H1 (cell line): ENCODE measurements around the gene RASGEF1C. TPM values are rescaled to one million over a fixed set of nuclear protein-coding genes. Genes with fewer than 3 reads are reported as not detected.

Experiments used
- EZH2 ChIP-seq: fragments of 200-600 bp; sonication (generic); IDR thresholded peaks from 2 replicates; pipeline ENCODE4 v1.7.1; 2012; ENCODE audit warnings: low read depth, mild to moderate bottlenecking, moderate library complexity, low read length, inconsistent platforms; ENCODE audit not compliant: severe bottlenecking
- NANOG ChIP-seq: IDR thresholded peaks from 2 replicates; pipeline ENCODE4 v1.6.1; 2011; ENCODE audit warnings: low read length, low read depth, mild to moderate bottlenecking, inconsistent platforms; ENCODE audit not compliant: insufficient read depth, poor library complexity, severe bottlenecking
- POLR2AphosphoS5 ChIP-seq: IDR thresholded peaks from 2 replicates; pipeline ENCODE4 v1.6.1; 2011; ENCODE audit warnings: low read depth, low read length
- polyA plus RNA-seq, 7 experiments: library from polyadenylated mRNA; depleted of rRNA in 3 of 7; stranded (reverse) in 5 of 7; unstranded in 2 of 7; fragments of >200 nt in 5 of 7; fragments of 200-250 nt in 2 of 7; gene quantifications; 1 replicate in 5 of 7; 2 replicates in 1 of 7; 4 replicates in 1 of 7; pipeline versions ENCODE4 v1.2.1 to v1.2.3, GENCODE V29; 2011 to 2013; ENCODE audit warnings: missing spikeins in 2 of 7, mixed read lengths in 2 of 7
- total RNA-seq: library from RNA; stranded (reverse); fragmentation: NEBNext Ultra II Directional; extraction: Animal tissue kit (Norgen Biotek cat#: 25700); gene quantifications from 2 replicates; pipeline ENCODE4 v1.2.1, GENCODE V29; 2021

The RASGEF1C gene
- total and polyA plus RNA-seq, 2 of the 8 experiments (the other 6 are each of a cell fraction or from before 2014, with no cell fraction given): 0.26 to 0.61 TPM

DNA sequence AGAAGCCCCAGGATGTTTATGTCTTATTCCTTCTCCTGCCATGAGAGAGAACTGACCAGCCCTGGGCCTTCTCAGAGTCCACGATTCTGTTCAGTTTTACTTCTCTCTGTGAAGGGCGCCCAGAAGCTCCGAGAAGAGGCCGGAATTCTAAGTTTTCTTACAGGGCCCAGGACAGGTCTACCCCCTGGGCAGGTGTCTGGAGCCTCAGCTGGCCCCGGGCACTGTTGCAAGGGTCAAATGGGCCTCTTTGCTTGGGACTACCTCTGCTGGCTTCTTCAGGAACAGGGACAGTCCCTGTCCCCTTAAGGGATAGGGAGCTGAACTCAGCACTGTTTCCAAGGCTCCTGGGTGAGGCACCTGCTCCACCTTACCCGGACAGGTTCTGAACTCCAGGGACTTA lies 55.0 kb downstream of the RASGEF1C start (continued):
- TF ChIP-seq EZH2: no peak
- TF ChIP-seq NANOG: no peak
- TF ChIP-seq POLR2AphosphoS5: no peak
